HFF-Myc (cell line): ENCODE results near the gene TDP2.
A peak's percentile ranks its signal among the peaks of the same experiment; 100 is the strongest.
"Not testable (repeated sequence)": the region's sequence is repeated elsewhere in the genome, so short reads cannot be mapped to it uniquely, and the experiment has no call there.

Experiments used
- DNase-seq: peaks from one replicate; pipeline ENCODE4 v3.0.0-alpha.2; 2011; ENCODE audit warnings: low read depth; ENCODE audit errors: extremely low read depth
- H3K4me3 ChIP-seq: replicated peaks from 2 replicates; pipeline ENCODE4 v1.5.1; 2011; ENCODE audit warnings: low read depth, mild to moderate bottlenecking, control low read depth, low read length
- TF ChIP-seq, protein P1 (sequence below): IDR thresholded peaks from 2 replicates; pipeline ENCODE4 v1.5.1; 2012; ENCODE audit warnings: mild to moderate bottlenecking, low read depth, low read length, control low read depth; ENCODE audit errors: missing control alignments

The TDP2 gene

DNA sequence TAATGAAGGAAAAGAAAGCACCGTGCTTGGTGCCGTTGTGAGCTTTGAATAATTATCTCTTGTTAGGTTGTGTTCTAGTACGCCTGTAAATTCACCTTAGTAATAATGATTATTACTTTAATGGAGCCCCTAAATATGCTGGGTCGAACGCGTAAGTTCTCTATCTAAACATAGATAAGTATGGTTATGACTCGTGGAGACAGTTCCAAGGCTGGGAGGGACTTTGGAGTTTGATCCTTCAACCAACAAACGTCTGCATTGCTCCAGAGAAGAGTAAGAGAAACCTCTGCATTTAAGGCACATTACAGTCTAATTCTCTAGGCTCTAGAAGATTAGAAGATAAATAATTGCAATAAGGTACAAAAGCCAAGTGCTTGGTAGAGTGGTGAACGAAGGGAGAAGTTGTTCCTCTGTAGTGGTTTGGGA lies 692 bp upstream of the TDP2 start:
- TF ChIP-seq, protein P1, sequence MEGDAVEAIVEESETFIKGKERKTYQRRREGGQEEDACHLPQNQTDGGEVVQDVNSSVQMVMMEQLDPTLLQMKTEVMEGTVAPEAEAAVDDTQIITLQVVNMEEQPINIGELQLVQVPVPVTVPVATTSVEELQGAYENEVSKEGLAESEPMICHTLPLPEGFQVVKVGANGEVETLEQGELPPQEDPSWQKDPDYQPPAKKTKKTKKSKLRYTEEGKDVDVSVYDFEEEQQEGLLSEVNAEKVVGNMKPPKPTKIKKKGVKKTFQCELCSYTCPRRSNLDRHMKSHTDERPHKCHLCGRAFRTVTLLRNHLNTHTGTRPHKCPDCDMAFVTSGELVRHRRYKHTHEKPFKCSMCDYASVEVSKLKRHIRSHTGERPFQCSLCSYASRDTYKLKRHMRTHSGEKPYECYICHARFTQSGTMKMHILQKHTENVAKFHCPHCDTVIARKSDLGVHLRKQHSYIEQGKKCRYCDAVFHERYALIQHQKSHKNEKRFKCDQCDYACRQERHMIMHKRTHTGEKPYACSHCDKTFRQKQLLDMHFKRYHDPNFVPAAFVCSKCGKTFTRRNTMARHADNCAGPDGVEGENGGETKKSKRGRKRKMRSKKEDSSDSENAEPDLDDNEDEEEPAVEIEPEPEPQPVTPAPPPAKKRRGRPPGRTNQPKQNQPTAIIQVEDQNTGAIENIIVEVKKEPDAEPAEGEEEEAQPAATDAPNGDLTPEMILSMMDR = no peak
- peak overlapping the region; percentile 97 for H3K4me3 ChIP-seq
- DNase-seq = no peak

DNA sequence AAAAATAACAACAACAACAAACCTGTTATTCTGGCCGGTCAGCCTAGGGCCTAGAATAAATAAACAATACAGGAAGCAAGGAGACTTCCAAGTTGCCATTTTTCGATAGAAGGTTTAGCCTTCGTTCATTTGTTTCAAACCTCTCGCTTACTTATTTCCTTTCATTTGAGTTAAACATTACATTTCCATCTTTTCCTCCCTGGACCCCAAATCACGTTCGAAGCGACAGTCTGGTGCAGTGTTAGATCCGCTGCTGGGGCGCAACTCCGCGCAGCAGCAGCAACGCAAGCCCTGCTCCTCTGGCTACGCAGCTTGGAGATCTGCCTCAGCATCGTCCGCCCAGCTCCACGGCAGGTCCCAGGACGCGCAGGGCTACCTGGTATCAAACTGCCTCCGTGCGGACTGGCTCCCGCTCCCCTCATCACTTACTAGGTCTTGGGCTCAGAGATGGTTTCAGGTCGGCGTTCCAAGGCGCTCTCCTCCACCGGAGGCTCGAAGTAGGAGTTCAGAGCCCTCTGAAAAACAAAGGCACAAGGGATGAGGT lies 530 bp downstream of the TDP2 start:
- TF ChIP-seq, protein P1 = no peak
- DNase-seq = no peak
- peak overlapping the region; percentile 97 for H3K4me3 ChIP-seq

DNA sequence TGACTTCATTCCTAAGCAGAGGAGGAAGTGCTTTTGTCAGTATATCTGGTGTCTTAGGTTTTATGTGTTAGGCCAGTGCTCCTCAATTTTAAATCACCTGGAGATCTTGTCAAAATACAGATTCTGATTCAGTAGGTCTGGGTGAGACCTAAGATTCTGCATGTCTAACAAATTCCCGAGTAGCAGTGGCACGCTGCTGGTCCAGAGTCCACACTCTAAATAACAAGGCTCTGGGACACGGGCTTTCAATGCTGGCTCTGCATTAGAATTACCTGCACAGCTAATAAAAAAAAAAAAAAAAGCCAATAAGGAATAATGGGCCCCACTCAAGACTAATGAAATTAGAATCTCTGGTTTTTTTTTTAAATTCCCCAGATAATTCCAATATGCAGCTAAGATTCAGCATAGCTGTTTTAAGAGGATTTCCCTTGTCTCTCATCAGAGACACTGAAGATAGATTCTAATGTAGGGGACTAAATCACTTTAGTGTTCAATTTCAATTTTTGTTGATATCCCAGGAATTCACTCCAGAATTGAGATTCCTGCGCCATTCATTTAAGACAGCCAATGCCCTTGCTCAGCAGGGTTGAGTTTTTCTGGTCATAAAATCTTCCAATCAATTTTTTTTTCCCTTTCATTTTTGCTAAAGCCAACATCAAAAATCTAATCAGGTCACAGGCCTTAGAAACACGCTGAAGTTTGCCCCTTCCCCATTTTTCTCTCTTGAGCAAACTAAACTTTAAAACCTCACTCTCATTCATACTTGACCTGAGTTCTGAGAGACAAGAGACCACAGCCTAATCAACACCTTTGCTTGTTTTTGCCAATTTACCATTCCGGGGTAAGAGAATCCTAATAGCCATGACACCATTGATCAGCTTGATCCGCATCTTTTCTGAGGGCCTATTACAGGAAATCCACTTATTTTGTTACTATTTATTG lies 2.4 kb downstream of the TDP2 start:
- no peak overlapping the region for H3K4me3 ChIP-seq
- no peak for DNase-seq
- TF ChIP-seq, protein P1 = no peak

DNA sequence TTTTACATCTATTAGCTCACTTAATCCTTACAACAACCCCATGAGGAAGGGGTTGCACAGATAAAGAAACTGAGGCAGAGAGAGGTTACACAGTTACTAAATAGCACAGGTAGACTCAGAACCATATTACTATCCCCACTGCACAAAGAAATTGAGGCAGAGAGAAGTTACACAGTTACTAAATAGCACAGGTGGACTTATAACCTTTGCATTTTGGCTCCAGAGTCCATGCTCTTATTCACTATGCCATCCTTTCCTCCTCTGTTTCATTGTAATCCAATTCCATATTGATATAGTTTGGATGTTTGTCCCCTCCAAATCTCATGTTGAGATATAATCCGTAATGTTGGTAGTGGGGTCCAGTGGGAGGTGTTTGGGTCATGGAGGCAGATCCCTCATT lies 3.5 kb downstream of the TDP2 start:
- no peak overlapping the region for H3K4me3 ChIP-seq
- TF ChIP-seq, protein P1 = no peak
- DNase-seq = no peak

- H3K4me3 ChIP-seq = no peak overlapping the region
- TF ChIP-seq, protein P1 = no peak
- no peak for DNase-seq
Observed at GRCh38 chr6:24662236-24662635, 4.5 kb downstream of the TDP2 start.

DNA sequence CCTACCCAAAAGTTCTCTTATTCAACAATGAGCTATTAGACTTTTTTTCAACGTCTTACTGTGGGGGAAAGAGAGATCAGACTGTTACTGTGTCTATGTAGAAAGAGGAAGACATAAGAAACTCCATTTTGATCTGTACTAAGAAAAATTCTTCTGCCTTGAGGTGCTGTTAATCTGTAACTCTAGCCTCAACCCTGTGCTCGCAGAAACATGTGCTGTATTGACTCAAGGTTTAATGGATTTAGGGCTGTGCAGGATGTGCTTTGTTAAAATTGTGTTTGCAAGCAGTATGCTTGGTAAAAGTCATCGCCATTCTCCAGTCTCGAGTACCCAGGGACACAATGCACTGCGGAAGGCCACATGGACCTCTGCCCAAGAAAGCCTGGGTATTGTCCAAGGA lies 4.9 kb downstream of the TDP2 start:
- H3K4me3 ChIP-seq, DNase-seq: not testable (repeated sequence)

DNA sequence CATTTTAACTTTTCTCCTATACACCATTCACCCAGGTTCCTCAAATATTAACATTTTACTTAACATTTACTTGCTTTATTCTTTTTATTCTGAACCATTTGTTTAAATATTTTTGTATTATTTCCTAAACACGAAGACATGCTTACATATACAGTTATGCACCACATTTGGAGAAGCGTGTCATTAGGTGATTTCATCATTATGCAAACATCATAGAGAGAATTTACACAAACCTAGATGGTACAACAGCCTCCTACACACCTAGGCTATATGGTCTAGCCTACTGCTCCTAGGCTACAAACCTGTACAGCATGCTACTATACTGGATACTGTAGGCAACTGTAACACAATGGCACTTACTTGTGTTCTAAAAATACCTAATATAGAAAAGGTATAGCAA lies 6.6 kb downstream of the TDP2 start:
- TF ChIP-seq, protein P1 = no peak
- DNase-seq = no peak
- no peak overlapping the region for H3K4me3 ChIP-seq
